Activated T-helper 1 cell treated with Interleukin-2 at 50 U/mL for 16 hours (primary cell): ENCODE results near the gene H2AZ2.
"Not testable (repeated sequence)": the region's sequence is repeated elsewhere in the genome, so short reads cannot be mapped to it uniquely, and the experiment has no call there.

ENCODE experiments used
- DNase-seq: peaks from one replicate; pipeline ENCODE4 v3.0.0-alpha.2; 2020; ENCODE audit warnings: low read depth

H2AZ2 gene

GRCh38 chr7:44847920-44848634 is at the start of gene H2AZ2:
H2AZ2 (minus strand) TSS chr7:44848087; CDS start chr7:44847971, 116 bp downstream.
- peak; percentile 99 for DNase-seq

GRCh38 chr7:44897309-44897708 is 49.4 kb upstream of the H2AZ2 start:
- DNase-seq, result no peak

GRCh38 chr7:44894888-44895580 is 47.1 kb upstream of the H2AZ2 start:
- no peak for DNase-seq

- no peak for DNase-seq
Observed at GRCh38 chr7:44893710-44894234, 45.9 kb upstream of the H2AZ2 start.

GRCh38 chr7:44891791-44892190 is 43.9 kb upstream of the H2AZ2 start:
- no peak for DNase-seq

DNA sequence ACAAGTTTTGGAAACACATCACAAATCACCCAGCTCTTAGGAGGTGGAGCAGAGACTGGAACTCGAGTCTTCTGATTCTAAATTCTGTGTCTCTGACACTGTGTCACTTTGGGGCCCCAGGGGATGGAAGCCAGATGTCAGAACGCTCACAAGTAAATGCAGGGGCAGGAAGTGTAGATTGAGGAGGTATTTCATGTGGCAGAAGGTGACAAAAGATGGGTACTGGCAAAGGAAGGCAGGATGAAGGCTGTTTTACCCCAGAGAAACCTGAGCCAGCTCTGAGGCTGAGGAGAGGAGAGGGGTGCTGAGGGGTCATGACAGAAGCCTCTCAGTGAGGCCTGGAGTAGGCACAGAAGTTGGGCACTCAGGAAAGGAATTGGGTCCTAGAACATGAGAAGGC is 43.5 kb upstream of the H2AZ2 start:
- DNase-seq, result peak; percentile 20

- DNase-seq, result no peak
Observed at GRCh38 chr7:44889086-44889781, 41.3 kb upstream of the H2AZ2 start.

DNA sequence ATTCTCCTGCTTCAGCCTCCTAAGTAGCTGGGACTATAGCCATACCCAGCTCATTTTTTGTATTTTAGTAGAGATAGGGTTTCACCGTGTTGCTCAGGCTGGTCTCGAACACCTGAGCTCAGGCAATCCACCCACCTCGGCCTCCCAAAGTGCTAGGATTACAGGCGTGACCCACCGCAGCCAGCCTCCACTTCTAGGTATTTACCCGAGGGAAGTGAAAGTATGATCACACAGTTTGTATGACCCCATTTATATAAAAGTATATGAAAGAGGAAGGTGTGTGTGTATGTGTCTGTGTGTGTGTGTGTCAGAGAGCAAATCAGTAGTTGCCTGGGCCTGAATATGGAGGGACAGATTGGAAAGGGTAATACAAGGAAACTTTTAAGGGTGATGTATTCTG is 39.4 kb upstream of the H2AZ2 start:
- DNase-seq, result no peak

- peak; percentile 97 for DNase-seq
Observed at GRCh38 chr7:44885394-44886317, 37.8 kb upstream of the H2AZ2 start, which contains the start of gene PURB. PURB (minus strand) TSS chr7:44885530; CDS start chr7:44885348, 182 bp downstream.

DNA sequence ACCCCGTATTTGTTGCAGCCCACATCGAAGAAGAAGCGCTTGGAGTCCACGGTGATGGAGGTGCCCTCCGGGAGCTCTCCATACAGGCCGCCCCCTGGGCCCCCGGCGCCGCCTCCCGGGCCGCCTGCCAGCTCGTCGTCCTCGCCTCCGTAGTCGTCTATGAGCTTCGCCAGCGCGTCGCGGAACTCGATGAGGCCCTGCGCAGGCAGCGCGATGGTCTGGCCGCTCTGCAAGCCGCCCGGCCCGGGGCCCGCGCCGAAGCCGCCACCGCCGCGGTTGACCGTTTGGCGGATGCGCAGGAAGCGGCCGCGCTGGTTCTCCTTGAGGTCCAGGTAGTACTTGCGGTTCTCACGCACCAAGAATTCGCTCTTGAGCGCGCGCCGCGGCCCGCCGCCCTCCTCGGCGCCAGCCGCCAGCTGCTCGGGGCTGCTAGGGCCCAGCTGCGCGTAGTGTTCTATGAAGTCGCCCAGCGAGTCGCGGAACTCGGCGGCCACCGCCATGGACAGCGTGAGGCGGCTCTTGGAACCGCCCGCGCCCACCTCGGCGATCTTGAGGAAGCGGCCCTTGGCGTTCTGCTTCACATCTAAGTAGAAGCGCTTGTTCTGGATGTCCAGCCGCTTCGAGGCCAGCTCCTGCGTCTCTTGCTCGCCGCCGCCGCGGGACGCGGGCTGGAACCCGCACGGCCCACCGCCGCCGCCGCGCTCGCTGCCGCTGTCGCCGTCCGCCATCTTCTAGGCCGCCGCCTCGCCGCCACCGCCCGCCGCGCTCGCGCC is 36.9 kb upstream of the H2AZ2 start:
- peak; percentile 29 for DNase-seq

GRCh38 chr7:44883961-44884620 is 36.2 kb upstream of the H2AZ2 start:
- no peak for DNase-seq

DNA sequence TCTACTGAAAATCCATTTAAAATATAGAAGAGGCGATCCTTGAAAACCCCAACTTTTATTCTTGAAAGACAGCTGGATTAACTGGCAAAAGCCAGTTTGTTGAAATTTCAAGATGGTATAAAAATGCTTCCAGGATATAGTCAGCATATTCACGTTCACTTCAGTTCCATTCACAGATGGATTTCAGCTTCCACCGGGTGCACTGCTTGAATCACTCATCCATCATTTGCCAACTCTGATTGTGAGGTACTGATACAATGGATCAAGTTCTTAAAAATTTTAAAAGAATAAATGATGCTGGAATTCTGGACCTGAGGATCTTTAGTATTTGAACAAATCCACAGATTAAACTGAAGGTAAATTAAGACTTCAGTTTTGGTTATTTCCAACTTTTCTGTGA is 35.0 kb upstream of the H2AZ2 start:
- DNase-seq, result no peak

DNA sequence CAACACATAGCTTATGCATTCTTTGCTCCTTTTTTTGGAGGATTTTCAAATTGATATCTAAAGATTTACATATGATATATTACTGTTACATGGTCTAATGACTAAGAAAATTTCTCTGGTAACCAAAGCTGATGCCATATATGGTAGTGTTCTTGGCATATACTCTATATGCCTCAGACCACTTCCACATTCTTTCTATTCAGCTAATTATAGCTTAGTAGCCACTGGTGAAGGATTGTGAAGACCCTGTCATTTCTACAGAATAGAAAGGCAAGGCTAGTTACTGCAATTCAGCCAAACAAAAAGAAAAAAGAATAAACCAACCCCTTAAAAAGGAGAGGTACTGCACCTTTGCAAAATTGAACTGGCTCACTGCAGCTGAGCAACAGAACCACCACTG is 33.7 kb upstream of the H2AZ2 start:
- DNase-seq, result no peak

- no peak for DNase-seq
Observed at GRCh38 chr7:44881066-44881600, 33.2 kb upstream of the H2AZ2 start.

GRCh38 chr7:44880317-44881018 is 32.6 kb upstream of the H2AZ2 start:
- no peak for DNase-seq

DNA sequence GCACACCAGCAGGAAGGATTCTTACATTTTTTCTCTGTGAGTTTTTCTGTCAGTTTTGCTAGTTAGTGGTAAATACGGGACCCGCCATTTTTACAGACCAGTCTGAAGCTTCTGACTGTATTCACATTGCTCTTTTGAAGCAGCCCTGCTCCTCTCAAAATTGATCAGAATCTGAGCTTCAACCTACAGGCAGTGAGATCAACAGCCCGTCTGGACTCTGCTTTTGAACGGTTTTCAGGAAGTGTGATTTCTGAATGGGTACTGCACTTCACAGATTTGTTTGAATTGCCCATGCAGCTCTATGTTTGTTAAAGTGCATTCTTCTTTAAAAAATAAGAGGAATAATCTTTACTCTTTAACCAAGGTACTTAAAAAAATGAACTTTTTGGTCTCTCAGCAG is 28.5 kb upstream of the H2AZ2 start:
- DNase-seq, result no peak

DNA sequence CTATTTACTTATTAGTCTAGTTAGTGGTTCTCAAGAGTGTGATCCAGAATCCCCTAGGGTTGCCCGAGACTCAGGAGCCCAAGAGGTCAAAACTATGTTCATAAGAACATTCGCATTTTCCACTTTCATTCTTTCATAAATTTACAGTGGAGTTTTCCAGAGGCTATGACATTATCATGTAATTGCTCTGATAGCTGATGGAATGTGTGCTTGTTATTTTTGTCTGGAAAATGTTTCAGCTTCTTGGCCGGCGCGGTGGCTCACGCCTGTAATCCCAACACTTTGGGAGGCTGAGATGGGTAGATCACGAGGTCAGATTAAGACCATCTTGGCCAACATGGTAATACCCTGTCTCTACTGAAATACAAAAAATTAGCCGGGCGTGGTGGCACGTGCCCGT is 27.4 kb upstream of the H2AZ2 start:
- DNase-seq, result no peak

GRCh38 chr7:44872787-44873186 is 24.9 kb upstream of the H2AZ2 start:
- no peak for DNase-seq

- not testable (repeated sequence) for DNase-seq
Observed at GRCh38 chr7:44871918-44872317, 24.0 kb upstream of the H2AZ2 start.
